NCI-H460 (cell line): Measurements from ENCODE around the gene SPRR2G. TPM values are rescaled to one million over a fixed set of nuclear protein-coding genes. Genes with fewer than 3 reads are reported as not detected.
"Not testable (repeated sequence)": the region's sequence is repeated elsewhere in the genome, so short reads cannot be mapped to it uniquely, and the experiment has no call there.

ENCODE experiments used
- DNase-seq: peaks from one replicate; pipeline ENCODE4 v3.0.0-alpha.2; 2016; ENCODE audit warnings: low read depth; ENCODE audit errors: extremely low read depth
- small RNA-seq, 2 experiments: library from RNA; depleted of rRNA; stranded (forward); fragments of <200 nt; gene quantifications; one replicate each; pipeline ENCODE3, GENCODE V24; 2014
- total RNA-seq: library from RNA; depleted of rRNA; stranded (reverse); fragments of >200 nt; shearing (Covaris generic); gene quantifications from 2 replicates; pipeline ENCODE4 v1.2.3, GENCODE V29; 2014; rRNA removed

The SPRR2G gene
- total RNA-seq, 1 experiment from 2014 or later = not detected

DNA sequence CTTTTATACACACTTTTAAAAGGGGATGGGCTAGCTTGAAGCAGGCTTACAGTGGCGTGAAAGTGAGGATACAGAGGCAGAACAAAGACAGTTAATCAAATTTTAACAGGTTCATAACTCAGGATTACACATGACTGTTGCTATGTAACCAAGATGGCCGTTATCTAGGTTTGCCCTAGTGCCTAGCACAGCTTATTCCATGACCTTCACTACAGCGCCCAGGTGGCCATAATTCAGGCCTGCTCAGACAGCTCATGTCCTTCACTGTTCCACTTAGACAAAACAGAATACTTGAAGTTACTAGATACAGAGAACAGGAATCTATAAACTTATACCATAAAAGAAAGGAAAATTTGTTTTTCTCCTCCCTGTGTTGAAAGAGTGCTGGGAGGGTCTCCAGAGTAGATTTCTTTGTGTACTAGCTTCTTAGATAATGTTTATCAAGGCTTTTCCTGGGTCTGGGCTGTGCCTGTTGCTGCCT, 31.2 kb downstream of the SPRR2G start:
- DNase-seq = no peak

DNA sequence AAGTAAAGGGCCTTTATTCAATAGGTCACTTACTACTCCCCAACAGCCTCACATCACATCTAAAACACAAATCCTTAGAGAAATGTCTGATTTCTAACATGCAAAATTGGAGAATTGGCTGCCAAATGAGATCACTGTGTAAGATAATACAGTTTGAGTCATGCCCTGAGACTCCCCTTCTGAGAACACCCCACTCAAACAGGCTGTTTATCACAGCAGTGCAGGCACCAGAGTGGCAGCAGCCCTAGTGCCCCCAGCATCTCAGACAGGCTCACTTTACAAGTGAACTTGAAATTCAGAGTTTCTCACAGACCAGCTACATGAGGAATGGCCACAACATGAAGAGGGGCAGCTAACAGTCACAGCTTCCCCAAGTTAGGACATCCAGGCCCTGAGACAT, 35.4 kb downstream of the SPRR2G start:
- DNase-seq = not testable (repeated sequence)

DNA sequence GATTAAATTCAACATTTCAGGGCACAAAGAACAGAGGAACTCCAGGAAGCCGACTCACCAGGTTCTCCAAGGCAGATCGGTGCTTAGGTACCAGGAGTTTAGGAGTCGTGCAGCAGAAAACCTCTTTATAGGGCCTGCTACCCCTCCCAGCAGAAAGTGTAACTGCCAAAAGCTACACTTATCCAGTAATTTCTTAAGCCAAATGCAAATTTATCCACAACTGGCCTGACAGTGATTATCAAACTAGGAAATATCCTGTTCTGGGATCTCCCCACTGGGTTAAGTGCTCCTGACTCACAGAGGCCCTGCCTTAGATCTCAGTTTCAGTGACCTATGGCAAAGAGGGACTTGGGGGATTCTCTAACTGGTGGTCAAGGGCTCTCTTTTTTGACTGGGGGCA, 37.3 kb downstream of the SPRR2G start, which contains the start of gene SPRR2F:
SPRR2F (minus strand) TSS at position 101 of the 400 bp plus-strand sequence. CDS start 783 bp downstream, outside the sequence.
- no peak for DNase-seq

DNA sequence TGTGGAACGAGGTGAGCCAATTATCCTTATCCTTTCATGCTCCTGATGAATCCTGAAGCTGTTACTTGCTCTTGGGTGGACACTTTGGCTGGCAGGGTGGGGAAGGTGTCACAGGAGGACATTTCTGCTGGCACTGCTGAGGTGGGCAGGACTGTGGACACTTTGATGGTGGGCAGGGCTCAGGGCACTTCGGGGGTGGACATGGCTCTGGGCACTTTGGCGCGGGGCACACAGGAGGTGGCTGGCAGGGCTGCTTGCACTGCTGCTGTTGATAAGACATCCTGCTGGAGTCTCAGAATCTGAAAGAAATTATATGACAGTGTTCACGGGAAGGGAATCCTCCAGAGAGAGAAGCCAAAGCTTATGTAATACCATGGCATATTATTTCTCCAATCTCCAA, 38.2 kb downstream of the SPRR2G start:
- not testable (repeated sequence) for DNase-seq

DNA sequence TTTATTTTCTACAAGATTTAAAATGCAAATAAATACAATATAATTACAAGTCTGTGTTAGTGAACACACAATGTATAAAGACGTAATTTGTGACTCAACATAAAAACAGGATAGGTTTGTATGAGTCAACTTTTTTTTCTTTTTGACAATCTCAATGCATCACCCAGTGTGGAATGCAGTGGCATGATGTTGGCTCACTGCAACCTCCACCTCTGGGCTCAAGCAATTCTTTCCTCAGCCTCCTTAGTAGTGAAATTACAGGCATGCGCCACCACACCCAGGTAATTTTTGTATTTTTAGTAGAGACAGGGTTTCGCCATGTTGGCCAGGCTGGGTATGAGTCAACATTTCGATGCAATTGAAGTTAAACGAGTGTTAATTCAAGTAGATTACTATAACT, 50.4 kb downstream of the SPRR2G start:
- DNase-seq = peak; percentile 72

Small RNA genes within 50 kb of the gene (small RNA-seq; reads per million reads assigned to genes)
- gene SPRR2C = 0 reads per million in 2 experiments

Other genes with a start within 250 kb of the SPRR2G start
- gene IVL, start 242.3 kb downstream of the SPRR2G start, total RNA-seq = not detected in 2 replicates
- not detected in 2 replicates for gene SPRR5, start 203.7 kb downstream of the SPRR2G start, total RNA-seq
- not detected in 2 replicates for gene SPRR4, start 180.2 kb downstream of the SPRR2G start, total RNA-seq
- not detected in 2 replicates for gene SPRR1A, start 166.8 kb downstream of the SPRR2G start, total RNA-seq
- gene SPRR3, start 149.1 kb downstream of the SPRR2G start, total RNA-seq = not detected in 2 replicates
- gene SPRR1B, start 119.7 kb downstream of the SPRR2G start, total RNA-seq = not detected in 2 replicates
- gene SPRR2D, start 109.8 kb downstream of the SPRR2G start, total RNA-seq = not detected in 2 replicates
- gene SPRR2A, start 93.4 kb downstream of the SPRR2G start, total RNA-seq = not detected in 2 replicates
- not detected in 2 replicates for gene SPRR2B, start 79.3 kb downstream of the SPRR2G start, total RNA-seq
- not detected in 2 replicates for gene SPRR2E, start 56.4 kb downstream of the SPRR2G start, total RNA-seq
- gene SPRR2F, start 37.4 kb downstream of the SPRR2G start, total RNA-seq = not detected in 2 replicates
- not detected in 2 replicates for gene LELP1, start 52.5 kb upstream of the SPRR2G start, total RNA-seq
- gene PRR9, start 66.7 kb upstream of the SPRR2G start, total RNA-seq = not detected in 2 replicates
- not detected in 2 replicates for gene LORICRIN, start 108.8 kb upstream of the SPRR2G start, total RNA-seq
- gene PGLYRP3, start 162.1 kb upstream of the SPRR2G start, total RNA-seq = not detected in 2 replicates
- gene PGLYRP4, start 198.0 kb upstream of the SPRR2G start, total RNA-seq = not detected in 2 replicates
- gene S100A9, start 207.0 kb upstream of the SPRR2G start, total RNA-seq = 1.9 and 2.3 TPM in 2 replicates
- gene S100A12, start 224.7 kb upstream of the SPRR2G start, total RNA-seq = not detected in 2 replicates
- gene S100A8, start 240.2 kb upstream of the SPRR2G start, total RNA-seq = not detected in 2 replicates